NT2/D1 (cell line): ENCODE results near the gene SGCD.

Experiments
- SUZ12 ChIP-seq: IDR thresholded peaks from 2 replicates; pipeline ENCODE4 v1.6.1; 2011; ENCODE audit not compliant: insufficient read length, insufficient read depth; ENCODE audit errors: extremely low read depth
- YY1 ChIP-seq: IDR thresholded peaks from 2 replicates; pipeline ENCODE4 v1.6.1; 2011; ENCODE audit not compliant: insufficient read length, insufficient read depth

DNA sequence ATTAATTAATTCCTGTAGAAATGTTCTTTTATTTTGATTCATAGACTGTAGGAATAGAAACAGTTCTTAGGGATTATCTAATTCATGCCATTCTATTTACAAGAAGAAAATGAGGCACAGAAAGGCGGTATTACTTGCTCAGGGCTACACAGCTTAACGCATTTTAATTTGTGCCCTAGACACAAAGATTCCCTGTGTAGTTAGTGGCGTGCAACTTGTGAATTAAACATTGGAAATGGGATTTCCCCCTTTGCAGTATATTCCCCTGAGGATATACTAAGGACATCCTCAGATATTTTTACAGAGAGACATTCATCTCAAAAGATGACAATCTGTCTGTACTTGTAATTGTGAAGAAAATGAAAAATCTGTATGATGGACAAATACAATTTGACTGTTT lies 108.1 kb downstream of the SGCD start:
- no peak for TF ChIP-seq SUZ12
- TF ChIP-seq YY1 = no peak
